ENCODE results near the gene RSBN1L.

- TF ChIP-seq, protein P1, sequence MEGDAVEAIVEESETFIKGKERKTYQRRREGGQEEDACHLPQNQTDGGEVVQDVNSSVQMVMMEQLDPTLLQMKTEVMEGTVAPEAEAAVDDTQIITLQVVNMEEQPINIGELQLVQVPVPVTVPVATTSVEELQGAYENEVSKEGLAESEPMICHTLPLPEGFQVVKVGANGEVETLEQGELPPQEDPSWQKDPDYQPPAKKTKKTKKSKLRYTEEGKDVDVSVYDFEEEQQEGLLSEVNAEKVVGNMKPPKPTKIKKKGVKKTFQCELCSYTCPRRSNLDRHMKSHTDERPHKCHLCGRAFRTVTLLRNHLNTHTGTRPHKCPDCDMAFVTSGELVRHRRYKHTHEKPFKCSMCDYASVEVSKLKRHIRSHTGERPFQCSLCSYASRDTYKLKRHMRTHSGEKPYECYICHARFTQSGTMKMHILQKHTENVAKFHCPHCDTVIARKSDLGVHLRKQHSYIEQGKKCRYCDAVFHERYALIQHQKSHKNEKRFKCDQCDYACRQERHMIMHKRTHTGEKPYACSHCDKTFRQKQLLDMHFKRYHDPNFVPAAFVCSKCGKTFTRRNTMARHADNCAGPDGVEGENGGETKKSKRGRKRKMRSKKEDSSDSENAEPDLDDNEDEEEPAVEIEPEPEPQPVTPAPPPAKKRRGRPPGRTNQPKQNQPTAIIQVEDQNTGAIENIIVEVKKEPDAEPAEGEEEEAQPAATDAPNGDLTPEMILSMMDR (IDR thresholded peaks at IDR 0.05) = no peak
- TF ChIP-seq POLR2AphosphoS5 (IDR thresholded peaks at IDR 0.05) = no peak
Measured at GRCh38 chr7:77782383-77782782, 86.1 kb downstream of the RSBN1L start.

All from transverse colon (tissue), 4 donors.